AG09309 (cell line): ENCODE results near the gene KLHL40.
A peak's percentile ranks its signal among the peaks of the same experiment; 100 is the strongest.

Source experiments
- DNase-seq: peaks from one replicate; pipeline ENCODE4 v3.0.0-alpha.2; 2010; ENCODE audit warnings: low read depth
- H3K4me3 ChIP-seq: 2 replicates; pipeline ENCODE4 v1.5.1; 2011; ENCODE audit warnings: mild to moderate bottlenecking, low read depth, low read length, moderate library complexity; ENCODE audit not compliant: control insufficient read depth
- CTCF ChIP-seq: IDR thresholded peaks from 2 replicates; pipeline ENCODE4 v1.5.1; 2011; ENCODE audit warnings: mild to moderate bottlenecking, low read depth, low read length, inconsistent platforms; ENCODE audit not compliant: insufficient read depth, control insufficient read depth; ENCODE audit errors: missing control alignments

The KLHL40 gene

GRCh38 chr3:42653303-42653559 is 32.1 kb upstream of the KLHL40 start:
- no peak for TF ChIP-seq CTCF
- peak overlapping the region; percentile 89 for H3K4me3 ChIP-seq
- DNase-seq: no peak

GRCh38 chr3:42653560-42654330 is 31.6 kb upstream of the KLHL40 start, which contains the start of gene ZBTB47:
Gene ZBTB47, plus strand, starts transcription at chr3:42653697. Its CDS starts 4,659 bp downstream, at chr3:42658356.
- peak; percentile 2 for TF ChIP-seq CTCF
- peak within 1 kb of the TSS; percentile 89 for H3K4me3 ChIP-seq
- DNase-seq: no peak

GRCh38 chr3:42654331-42655201 is 30.8 kb upstream of the KLHL40 start:
- TF ChIP-seq CTCF: peak; percentile 17
- DNase-seq: no peak
- H3K4me3 ChIP-seq: peak overlapping the region; percentile 89

- H3K4me3 ChIP-seq: peak overlapping the region; percentile 89
Observed at GRCh38 chr3:42655331-42655888, 29.9 kb upstream of the KLHL40 start.

GRCh38 chr3:42655980-42656679 is 29.2 kb upstream of the KLHL40 start:
- no peak for DNase-seq
- no peak for TF ChIP-seq CTCF
- peak overlapping the region; percentile 89 for H3K4me3 ChIP-seq

More at GRCh38 chr3:42655331-42655888, 29.9 kb upstream of the KLHL40 start:
- DNase-seq: no peak
- no peak for TF ChIP-seq CTCF
